Chondrocyte (in vitro differentiated cells): ENCODE data around the gene PLD1. TPM values are rescaled to one million over a fixed set of nuclear protein-coding genes. Genes with fewer than 3 reads are reported as not detected.

ENCODE experiments used
- DNase-seq: peaks from one replicate; pipeline ENCODE4 v3.0.0; 2021; ENCODE audit warnings: mixed read lengths, low spot score
- H3K27ac Mint-ChIP-seq: one replicate; pipeline ENCODE4 v1.8.0; 2021; ENCODE audit warnings: mild to moderate bottlenecking, moderate library complexity, mixed read lengths; ENCODE audit not compliant: unreplicated experiment
- H3K27me3 Mint-ChIP-seq: 2 replicates; pipeline ENCODE4 v1.8.0; 2021; ENCODE audit warnings: low read depth, mixed read lengths
- H3K36me3 Mint-ChIP-seq: 2 replicates; pipeline ENCODE4 v1.8.0; 2021; ENCODE audit warnings: low read depth, mixed read lengths
- H3K4me1 Mint-ChIP-seq: 2 replicates; pipeline ENCODE4 v1.8.0; 2021; ENCODE audit warnings: low read depth, mild to moderate bottlenecking, mixed read lengths
- H3K4me3 Mint-ChIP-seq: one replicate; pipeline ENCODE4 v1.8.0; 2021; ENCODE audit warnings: mild to moderate bottlenecking, moderate library complexity, mixed read lengths; ENCODE audit not compliant: unreplicated experiment
- H3K9me3 Mint-ChIP-seq: 2 replicates; pipeline ENCODE4 v1.8.0; 2021; ENCODE audit warnings: low read depth, mixed read lengths
- total RNA-seq: library from RNA; stranded (reverse); gene quantifications from 3 replicates; pipeline ENCODE4 v1.2.1, GENCODE V29; 2021
- TF ChIP-seq, protein P1 (sequence below): fragments of 200-600 bp; sonication (generic); IDR thresholded peaks from 2 replicates; pipeline ENCODE4 v1.5.0; 2021; ENCODE audit warnings: antibody characterized with exemption, mild to moderate bottlenecking, moderate library complexity

PLD1 gene
- total RNA-seq, 1 donor from 2014 or later = 17.0 TPM

DNA sequence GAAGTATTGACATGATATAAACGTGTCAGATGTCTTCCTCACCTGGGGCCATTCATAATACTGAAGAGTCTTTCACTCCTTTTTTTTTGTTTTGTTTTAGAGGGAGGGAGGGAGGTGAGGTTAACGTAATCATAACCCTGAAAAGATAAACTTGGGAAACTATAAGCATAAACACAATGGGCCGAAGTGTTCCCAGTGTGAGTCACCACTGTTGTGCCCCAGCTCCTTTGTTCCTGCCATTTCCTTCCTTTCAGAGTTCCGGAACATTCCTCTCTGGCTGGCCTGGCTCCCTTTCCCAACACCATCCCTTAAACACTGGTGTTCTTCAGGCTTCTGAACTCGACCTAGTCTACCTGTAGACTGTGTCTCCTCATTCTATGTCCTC, 18.6 kb downstream of the PLD1 start:
- DNase-seq = no peak
- Mint-ChIP-seq H3K36me3 (peaks cover 6% of the 10 kb centered on the region), H3K4me1 (peaks cover 21% of the 10 kb centered on the region), H3K4me3 (no peak overlapping the region), H3K27ac (peak overlapping the region; percentile 65), H3K27me3 (no peaks in the 10 kb centered on the region), H3K9me3 (no peaks in the 10 kb centered on the region)
- TF ChIP-seq, protein P1, sequence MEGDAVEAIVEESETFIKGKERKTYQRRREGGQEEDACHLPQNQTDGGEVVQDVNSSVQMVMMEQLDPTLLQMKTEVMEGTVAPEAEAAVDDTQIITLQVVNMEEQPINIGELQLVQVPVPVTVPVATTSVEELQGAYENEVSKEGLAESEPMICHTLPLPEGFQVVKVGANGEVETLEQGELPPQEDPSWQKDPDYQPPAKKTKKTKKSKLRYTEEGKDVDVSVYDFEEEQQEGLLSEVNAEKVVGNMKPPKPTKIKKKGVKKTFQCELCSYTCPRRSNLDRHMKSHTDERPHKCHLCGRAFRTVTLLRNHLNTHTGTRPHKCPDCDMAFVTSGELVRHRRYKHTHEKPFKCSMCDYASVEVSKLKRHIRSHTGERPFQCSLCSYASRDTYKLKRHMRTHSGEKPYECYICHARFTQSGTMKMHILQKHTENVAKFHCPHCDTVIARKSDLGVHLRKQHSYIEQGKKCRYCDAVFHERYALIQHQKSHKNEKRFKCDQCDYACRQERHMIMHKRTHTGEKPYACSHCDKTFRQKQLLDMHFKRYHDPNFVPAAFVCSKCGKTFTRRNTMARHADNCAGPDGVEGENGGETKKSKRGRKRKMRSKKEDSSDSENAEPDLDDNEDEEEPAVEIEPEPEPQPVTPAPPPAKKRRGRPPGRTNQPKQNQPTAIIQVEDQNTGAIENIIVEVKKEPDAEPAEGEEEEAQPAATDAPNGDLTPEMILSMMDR = no peak

DNA sequence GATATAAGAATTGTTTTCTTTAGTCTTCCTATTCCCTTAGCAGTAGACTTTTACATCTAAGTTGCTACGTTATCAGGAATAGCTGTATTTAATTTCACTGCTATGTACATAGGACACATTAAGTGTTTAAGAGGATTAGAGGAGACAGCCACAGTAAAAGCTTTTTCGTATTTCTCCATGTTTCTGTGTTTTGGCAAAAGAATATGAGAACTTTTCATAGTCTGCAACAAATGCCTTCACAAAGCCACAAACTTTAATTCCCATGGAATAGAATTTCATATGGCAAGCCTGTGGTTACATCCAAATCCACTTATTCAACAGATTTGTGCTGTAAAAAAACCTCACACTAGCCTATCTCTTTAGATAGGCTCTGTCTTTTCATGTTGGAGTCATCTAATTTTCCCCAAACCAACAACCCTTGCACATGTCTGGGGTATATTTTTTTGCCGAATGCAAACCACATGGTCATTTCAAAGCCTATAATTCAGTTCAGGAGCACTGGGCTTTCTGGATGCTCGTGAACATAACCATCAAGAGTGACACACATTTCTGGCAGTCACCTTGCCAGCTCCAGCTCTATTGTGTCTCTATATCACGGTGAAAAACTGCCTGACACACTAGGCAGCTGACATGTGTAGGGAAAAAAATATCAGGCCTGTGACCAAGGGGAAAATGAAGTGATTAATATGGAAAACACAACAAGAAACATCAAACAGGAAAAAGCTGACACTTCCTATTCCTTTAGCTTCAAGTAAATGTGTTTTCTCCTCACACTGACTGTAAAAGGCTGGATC, 19.2 kb downstream of the PLD1 start:
- DNase-seq = no peak
- Mint-ChIP-seq H3K27ac (peak overlapping the region; percentile 2), H3K36me3 (peaks cover 6% of the 10 kb centered on the region), H3K9me3 (no peaks in the 10 kb centered on the region), H3K27me3 (no peaks in the 10 kb centered on the region), H3K4me3 (no peak overlapping the region), H3K4me1 (peaks cover 21% of the 10 kb centered on the region)
- TF ChIP-seq, protein P1 = no peak

DNA sequence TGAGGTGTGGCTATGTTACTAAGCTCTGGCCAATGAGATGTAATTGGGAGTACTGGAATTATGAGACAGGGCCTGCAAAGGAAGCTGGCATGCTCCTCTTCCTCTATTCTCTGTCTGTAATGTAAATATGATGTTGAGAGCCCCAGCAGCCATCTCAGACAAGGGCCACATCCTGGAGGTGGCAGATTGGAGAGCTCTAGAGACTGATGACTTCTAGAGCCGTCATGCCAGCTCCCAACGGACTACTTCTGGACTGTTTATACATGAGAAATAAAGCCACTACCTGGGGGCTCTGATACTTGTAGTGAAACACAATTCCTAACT, 19.7 kb downstream of the PLD1 start:
- Mint-ChIP-seq H3K36me3 (peaks cover 6% of the 10 kb centered on the region), H3K9me3 (no peaks in the 10 kb centered on the region), H3K4me1 (peaks cover 21% of the 10 kb centered on the region), H3K4me3 (no peak overlapping the region), H3K27ac (peak overlapping the region; percentile 70), H3K27me3 (no peaks in the 10 kb centered on the region)
- TF ChIP-seq, protein P1 = no peak
- DNase-seq = no peak

DNA sequence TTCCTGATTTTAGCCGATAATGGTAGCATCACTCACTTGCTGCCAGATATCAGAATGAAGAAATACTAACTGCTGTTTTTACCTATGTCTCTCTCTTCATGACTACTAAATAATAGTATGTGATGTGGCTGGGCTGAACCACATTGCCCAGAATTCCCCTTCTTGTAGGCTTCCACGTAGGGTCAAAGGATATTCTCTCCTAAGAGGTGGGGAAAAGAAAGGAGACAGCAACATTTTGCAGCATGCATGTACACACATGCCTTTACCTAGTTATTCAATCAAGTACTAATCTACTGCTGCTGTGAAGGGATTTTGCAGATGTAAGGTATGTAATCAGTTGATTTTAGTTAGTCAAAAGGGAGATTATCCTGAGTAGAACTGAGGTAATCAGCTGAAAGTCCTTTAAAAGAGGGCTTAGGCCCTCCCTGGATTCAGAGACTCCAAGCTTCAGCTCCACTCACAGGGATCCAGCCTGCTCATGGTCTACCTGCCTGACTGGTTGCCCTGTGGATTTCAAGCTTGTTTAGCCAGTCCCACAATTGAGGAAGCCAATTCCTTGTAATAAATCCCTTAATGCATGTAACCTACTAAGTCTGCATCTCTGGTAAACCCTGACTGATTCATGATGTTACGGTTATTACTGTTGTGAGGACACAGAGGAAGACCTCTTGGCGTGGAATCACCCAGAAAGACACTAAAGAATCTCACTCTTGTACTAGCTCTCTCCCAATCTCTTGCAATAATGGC, 20.4 kb downstream of the PLD1 start:
- TF ChIP-seq, protein P1 = no peak
- Mint-ChIP-seq H3K4me3 (no peak overlapping the region), H3K27ac (no peak overlapping the region), H3K27me3 (no peaks in the 10 kb centered on the region), H3K36me3 (peaks cover 6% of the 10 kb centered on the region), H3K4me1 (peaks cover 21% of the 10 kb centered on the region), H3K9me3 (no peaks in the 10 kb centered on the region)
- no peak for DNase-seq

DNA sequence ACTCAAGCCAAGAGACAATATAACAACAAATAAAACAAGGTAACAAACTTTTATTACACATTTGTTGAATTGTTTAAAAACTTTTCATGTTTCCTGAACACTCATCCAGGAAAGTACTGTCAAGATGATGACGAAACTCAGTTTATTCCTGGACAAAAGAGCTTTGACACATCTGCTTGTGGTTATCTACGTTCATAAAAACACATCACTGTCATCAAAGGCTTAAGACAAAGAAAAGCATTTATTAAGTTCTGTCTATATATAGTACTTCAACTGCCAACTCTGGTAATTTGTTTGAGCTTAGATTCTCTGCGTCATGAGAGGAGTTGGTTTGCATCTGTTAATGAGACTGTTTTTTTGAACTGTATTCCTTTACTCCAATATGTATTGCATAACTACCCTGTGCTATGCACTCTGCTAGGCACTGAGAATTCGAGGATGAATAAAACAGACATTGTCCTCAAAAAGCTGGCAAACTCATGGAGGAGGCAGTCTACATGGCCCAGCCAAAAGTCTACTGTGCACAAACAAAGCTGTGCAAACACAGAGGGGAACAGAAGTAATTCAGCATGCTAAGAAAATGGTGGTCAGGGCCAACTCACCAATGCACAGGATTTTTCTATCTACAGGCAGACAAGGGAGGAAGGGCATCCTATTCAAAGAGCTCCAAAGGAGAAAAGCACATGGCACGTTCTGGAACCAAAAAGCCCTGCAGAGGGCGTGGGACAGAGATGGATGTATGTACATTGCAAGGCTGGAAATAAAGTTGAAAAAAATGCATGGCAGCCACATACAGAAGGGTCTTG, 21.5 kb downstream of the PLD1 start:
- peaks cover 6% of the 10 kb centered on the region for H3K36me3 Mint-ChIP-seq
- DNase-seq = no peak
- H3K27ac Mint-ChIP-seq = no peak overlapping the region
- TF ChIP-seq, protein P1 = peak; percentile 20
- H3K9me3 Mint-ChIP-seq = no peaks in the 10 kb centered on the region
- H3K4me1 Mint-ChIP-seq = peaks cover 21% of the 10 kb centered on the region
- no peak overlapping the region for H3K4me3 Mint-ChIP-seq
- no peaks in the 10 kb centered on the region for H3K27me3 Mint-ChIP-seq
